Renal cortical epithelial cell (primary cell): Measurements from ENCODE around the gene ANTKMT. TPM values are rescaled to one million over a fixed set of nuclear protein-coding genes. Genes with fewer than 3 reads are reported as not detected.
A peak's percentile ranks its signal among the peaks of the same experiment; 100 is the strongest.
"Not testable (repeated sequence)": the region's sequence is repeated elsewhere in the genome, so short reads cannot be mapped to it uniquely, and the experiment has no call there.

Experiments
- DNase-seq: peaks from one replicate; pipeline ENCODE4 v3.0.0-alpha.2; 2011; ENCODE audit warnings: low read depth
- total RNA-seq: library from RNA; depleted of rRNA; stranded (reverse); fragments of >200 nt; gene quantifications from 2 replicates; pipeline ENCODE4 v1.2.3, GENCODE V29; 2014

Gene ANTKMT
- total RNA-seq, 1 donor from 2014 or later = 23.1 TPM

- no peak for DNase-seq
Observed at GRCh38 chr16:681746-682427, 39.1 kb upstream of the ANTKMT start.

DNA sequence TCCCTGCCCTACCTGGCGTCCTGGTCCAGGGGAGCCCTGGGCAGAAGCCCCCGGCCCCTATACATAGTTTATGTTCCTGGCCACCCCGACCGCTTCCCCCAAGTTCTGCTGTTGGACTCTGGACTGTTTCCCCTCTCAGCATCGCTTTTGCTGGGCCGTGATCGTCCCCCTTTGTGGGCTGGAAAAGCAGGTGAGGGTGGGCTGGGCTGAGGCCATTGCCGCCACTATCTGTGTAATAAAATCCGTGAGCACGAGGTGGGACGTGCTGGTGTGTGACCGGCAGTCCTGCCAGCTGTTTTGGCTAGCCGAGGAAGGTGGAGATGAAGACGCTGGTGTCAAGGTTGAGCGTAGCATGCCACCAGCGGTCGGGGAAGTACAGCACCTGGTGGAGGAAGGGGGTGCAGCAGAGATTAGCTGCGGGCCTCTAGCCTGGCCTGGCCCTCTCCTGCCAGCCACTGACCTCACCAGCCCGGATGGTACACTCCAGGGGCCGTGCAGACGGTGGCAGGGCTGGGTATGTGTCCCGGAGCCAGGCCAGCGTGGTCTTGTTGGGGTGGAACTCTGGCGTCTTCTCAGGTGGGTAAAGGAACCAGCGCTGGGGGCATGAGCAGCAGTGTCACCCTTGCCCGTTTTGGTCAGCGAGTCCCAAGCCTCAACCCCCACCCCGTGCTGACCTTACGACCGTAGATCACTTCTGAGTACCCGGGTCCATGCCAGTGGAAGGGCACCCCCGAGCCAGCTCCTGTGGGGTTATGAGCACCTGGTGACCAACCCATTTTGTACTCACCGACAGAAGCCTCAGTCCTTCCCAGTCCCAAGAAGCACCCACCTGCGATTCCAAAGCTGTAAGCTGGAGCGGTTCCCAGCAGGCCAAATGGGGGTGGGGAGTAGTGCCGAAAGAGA lies 38.2 kb upstream of the ANTKMT start:
- no peak for DNase-seq

- DNase-seq = no peak
Observed at GRCh38 chr16:683396-684070, 37.4 kb upstream of the ANTKMT start.

GRCh38 chr16:684071-684794 lies 36.7 kb upstream of the ANTKMT start, which contains the start of gene JMJD8:
Gene JMJD8 (minus strand): TSS chr16:684334. CDS start chr16:684319, 15 bp downstream.
- DNase-seq = peak; percentile 85

DNA sequence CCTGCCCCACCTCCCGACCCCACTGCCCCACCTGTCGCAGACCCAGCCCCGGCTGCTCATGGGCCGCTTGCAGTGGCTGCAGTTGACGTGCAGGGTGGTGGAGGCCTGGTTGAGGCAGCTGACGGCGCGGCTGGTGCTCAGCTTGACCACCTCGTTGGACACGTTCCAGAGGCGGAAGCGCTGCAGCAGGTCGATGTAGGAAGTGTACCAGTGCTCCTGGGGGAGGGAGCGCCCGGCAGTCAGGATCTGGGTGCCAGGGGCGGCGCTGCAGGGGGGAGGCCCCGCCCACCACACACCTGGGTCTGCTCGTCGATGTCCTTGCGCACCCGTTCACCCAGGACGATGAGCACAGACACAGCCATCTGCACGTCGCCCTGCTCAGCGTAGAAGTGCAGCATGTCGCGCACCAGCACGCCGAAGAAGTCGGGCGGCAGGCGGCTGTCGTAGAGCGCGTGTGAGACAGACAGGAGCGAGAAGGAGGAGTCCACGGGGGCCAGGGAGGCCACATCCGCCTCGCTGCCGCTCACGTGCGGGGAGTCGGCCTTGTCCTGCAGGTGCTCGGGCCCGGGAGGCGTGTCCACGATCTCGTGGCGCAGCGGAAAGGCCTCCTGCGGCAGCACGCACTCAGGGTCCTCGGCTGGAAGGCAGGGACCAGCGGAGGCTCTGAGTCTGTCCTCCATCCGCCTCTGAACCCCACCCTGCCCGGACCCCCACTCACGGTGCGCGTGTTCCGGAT lies 35.8 kb upstream of the ANTKMT start:
- DNase-seq = no peak

DNA sequence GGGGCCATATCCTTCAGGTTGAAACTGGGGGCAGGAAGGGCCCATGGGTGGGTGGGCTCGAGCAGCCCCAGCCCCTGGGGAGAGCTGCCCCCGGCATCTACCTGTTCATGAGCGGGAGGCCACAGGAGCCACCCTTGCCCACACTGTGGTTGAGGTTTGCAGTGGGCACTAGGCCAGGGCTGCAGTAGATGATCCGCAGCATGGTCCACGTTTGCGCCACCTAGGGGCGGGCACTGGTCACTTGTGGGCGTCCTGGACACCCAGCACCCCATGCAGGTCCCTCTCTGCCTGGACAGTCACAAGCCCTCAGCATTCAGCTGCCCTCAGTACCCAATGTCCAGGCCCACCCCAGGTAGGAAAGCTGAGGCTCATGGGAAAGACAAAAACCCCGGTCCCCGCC lies 35.0 kb upstream of the ANTKMT start:
- no peak for DNase-seq

- DNase-seq = no peak
Observed at GRCh38 chr16:686459-687260, 34.3 kb upstream of the ANTKMT start.

- no peak for DNase-seq
Observed at GRCh38 chr16:687499-687898, 33.4 kb upstream of the ANTKMT start.

DNA sequence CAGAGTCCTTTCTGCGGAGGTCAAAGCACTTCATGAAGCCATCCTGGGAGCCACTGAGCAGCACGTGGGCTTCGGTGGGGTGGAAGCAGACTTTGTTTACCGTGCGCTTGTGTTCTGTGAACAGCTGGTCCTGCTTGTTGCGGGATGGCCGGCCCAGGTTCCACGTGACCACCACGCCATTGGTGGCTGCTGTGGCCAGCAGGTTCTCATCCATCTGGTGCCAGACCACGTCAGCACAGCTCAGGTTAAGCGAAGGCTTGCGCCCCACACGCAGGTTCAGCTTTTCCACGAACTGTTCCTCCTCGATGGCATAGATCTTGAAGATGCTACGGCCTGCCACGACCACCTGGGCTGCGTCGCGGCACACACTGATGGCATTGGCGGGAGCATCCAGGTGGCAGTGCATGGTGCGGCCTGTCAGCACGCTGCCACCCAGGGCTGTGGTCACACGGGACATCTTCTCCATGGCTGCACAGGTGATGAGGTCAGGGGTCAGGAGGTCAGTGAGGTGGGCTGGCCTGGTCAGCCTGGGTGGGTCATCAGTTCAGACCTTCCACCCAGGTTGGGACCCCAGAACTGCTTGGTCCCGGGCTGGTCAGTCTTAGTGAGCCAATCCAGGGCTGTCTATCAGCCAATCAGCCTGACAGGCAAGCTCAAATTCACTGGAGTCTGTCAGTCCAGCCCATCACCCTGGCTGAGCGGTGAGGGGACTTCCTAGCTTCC lies 31.6 kb upstream of the ANTKMT start:
- no peak for DNase-seq

- not testable (repeated sequence) for DNase-seq
Observed at GRCh38 chr16:691242-691641, 29.7 kb upstream of the ANTKMT start.

GRCh38 chr16:692356-693108 lies 28.4 kb upstream of the ANTKMT start:
- no peak for DNase-seq

- DNase-seq = no peak
Observed at GRCh38 chr16:693364-693763, 27.6 kb upstream of the ANTKMT start.

- DNase-seq = no peak
Observed at GRCh38 chr16:693766-694165, 27.2 kb upstream of the ANTKMT start.

DNA sequence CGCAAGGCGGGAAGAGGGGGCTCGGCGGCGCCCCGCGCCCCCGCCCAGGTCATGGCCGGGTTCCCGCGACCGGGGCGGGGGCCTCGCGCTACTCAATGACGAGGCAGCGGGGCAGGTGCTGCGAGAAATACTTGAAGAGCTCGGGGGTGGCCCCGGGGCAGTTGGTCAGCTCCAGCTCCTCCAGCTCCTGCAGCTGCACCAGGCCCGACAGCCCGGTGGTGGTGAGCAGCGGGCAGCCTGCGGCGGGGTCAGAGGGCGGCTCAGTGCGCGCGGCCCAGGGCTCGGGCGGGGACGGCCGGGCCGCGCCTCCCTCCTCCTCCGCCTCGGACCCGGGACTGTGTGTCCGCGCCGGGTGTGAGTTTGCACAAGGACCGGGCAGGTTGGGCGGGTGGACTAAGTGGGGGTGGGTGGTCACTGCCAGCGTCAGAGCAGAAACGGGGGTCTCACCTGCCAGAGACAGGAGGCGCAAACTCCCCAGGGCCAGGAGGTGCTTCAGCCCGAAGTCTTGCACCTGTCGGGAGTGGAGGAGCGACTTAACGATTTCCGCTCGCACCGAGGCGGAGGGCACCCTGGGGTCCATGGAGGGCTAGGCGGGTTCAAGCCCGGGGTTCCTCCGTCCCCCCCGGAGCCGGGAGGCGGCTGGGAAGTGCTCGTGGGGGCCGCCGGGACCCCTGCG lies 26.6 kb upstream of the ANTKMT start:
- no peak for DNase-seq

GRCh38 chr16:694863-695354 lies 26.0 kb upstream of the ANTKMT start:
- no peak for DNase-seq

GRCh38 chr16:695355-696089 lies 25.4 kb upstream of the ANTKMT start:
- DNase-seq = peak; percentile 44
